ENCODE data around the gene CST1. TPM values are rescaled to one million over a fixed set of nuclear protein-coding genes. Genes with fewer than 3 reads are reported as not detected.

CST1 gene
- total RNA-seq, 1 experiment from 2014 or later: 1.7 TPM

DNA sequence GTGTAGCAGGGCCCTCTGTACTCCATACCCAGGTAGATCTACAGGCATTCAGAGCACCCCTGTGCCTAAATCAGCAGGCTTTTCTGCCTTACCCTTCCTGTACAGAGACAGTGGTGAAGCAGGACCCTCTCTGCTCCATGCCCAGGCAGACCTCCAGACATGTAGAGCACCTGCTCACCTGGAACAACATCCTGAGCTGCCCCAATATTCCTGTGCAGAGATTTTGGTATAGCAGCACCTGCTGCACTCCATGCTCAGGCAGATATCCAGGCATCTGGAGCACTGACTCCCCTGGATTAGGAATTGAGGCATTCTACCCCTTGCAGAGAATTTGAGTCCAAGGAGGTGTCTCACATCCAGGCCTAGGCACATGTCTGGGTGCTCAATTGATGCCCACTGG is 12.6 kb upstream of the CST1 start:
- Mint-ChIP-seq H3K36me3 (ENCODE audit: insufficient read depth in 1 of 3, low read depth in 3 of 3) (no peaks in the 10 kb centered on the region; a peak in 1 of 7 replicates), H3K4me3 (no peak overlapping the region), H3K9me3 (no peaks in the 10 kb centered on the region; a peak in 1 of 5 replicates), H3K4me1 (peaks cover 15 to 30% of the 10 kb centered on the region in 2 experiments), H3K27me3 (ENCODE audit: low read depth) (peaks cover 79% of the 10 kb centered on the region), H3K27ac (no peak overlapping the region)
- Histone ChIP-seq H3K4me1 (ENCODE audit: insufficient read depth, low read length) (peaks cover 3% of the 10 kb centered on the region; the same call in 1 of the 2 replicates), H4K91ac (ENCODE audit: insufficient read length, low read depth, low read length) (no peak overlapping the region), H2BK12ac (ENCODE audit: insufficient read length, low read depth, low read length) (no peak overlapping the region), H3K79me2 (ENCODE audit: insufficient read depth, low read length) (no peaks in the 10 kb centered on the region), H3K23me2 (ENCODE audit: insufficient read length, low read depth, low read length, poor library complexity, severe bottlenecking) (no peaks in the 10 kb centered on the region), H3T11ph (ENCODE audit: low read length) (no peak overlapping the region), H3K79me1 (ENCODE audit: insufficient read depth, low read depth, low read length, poor library complexity, severe bottlenecking) (no peaks in the 10 kb centered on the region), H4K20me1 (ENCODE audit: control insufficient read depth, insufficient read depth, insufficient read length) (no peaks in the 10 kb centered on the region), H3K18ac (ENCODE audit: insufficient read length, low read depth, low read length) (no peak overlapping the region), H2BK20ac (ENCODE audit: low read depth, low read length, poor library complexity, severe bottlenecking) (no peak overlapping the region), H4K8ac (replicated peaks; ENCODE audit: insufficient read length, low read depth, low read length) (no peak overlapping the region), H3K9me3 (ENCODE audit: control insufficient read depth, low read depth, low read length) (no peaks in the 10 kb centered on the region), H3K23ac (ENCODE audit: insufficient read length, low read depth, low read length) (no peak overlapping the region), H2BK5ac (ENCODE audit: insufficient read length, low read length) (no peak overlapping the region), H3K14ac (ENCODE audit: insufficient read depth, low read length) (no peak overlapping the region), H3K4me2 (ENCODE audit: insufficient read depth, insufficient read length, low read length) (no peak overlapping the region), H3K4ac (ENCODE audit: low read depth, low read length) (no peak overlapping the region), H3K56ac (ENCODE audit: insufficient read length, low read depth, low read length) (no peak overlapping the region), H2AFZ (ENCODE audit: low read length) (no peak overlapping the region), H3K27me3 (ENCODE audit: insufficient read depth, low read length) (peaks cover 15% of the 10 kb centered on the region; the same call in 1 of the 2 replicates), H3K27ac (ENCODE audit: insufficient read length, low read depth, low read length) (no peak overlapping the region), H4K5ac (ENCODE audit: insufficient read length, low read depth, low read length) (no peak overlapping the region), H2AK5ac (ENCODE audit: insufficient read length, low read length) (no peak overlapping the region), H2BK120ac (ENCODE audit: low read depth, low read length, poor library complexity, severe bottlenecking) (no peak overlapping the region), H2BK15ac (ENCODE audit: low read depth, low read length) (no peak overlapping the region), H3K9ac (ENCODE audit: extremely low read depth, insufficient read length, low read length) (no peak overlapping the region)
- DNase-seq: no peak
- TF ChIP-seq, protein P1, sequence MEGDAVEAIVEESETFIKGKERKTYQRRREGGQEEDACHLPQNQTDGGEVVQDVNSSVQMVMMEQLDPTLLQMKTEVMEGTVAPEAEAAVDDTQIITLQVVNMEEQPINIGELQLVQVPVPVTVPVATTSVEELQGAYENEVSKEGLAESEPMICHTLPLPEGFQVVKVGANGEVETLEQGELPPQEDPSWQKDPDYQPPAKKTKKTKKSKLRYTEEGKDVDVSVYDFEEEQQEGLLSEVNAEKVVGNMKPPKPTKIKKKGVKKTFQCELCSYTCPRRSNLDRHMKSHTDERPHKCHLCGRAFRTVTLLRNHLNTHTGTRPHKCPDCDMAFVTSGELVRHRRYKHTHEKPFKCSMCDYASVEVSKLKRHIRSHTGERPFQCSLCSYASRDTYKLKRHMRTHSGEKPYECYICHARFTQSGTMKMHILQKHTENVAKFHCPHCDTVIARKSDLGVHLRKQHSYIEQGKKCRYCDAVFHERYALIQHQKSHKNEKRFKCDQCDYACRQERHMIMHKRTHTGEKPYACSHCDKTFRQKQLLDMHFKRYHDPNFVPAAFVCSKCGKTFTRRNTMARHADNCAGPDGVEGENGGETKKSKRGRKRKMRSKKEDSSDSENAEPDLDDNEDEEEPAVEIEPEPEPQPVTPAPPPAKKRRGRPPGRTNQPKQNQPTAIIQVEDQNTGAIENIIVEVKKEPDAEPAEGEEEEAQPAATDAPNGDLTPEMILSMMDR (conservative IDR thresholded peaks at IDR 0.05): no peak
